Measurements from ENCODE around the gene AGAP1. TPM values are rescaled to one million over a fixed set of nuclear protein-coding genes. Genes with fewer than 3 reads are reported as not detected.

Gene AGAP1
- total RNA-seq, 1 experiment from 2014 or later: 25.8 TPM

DNA sequence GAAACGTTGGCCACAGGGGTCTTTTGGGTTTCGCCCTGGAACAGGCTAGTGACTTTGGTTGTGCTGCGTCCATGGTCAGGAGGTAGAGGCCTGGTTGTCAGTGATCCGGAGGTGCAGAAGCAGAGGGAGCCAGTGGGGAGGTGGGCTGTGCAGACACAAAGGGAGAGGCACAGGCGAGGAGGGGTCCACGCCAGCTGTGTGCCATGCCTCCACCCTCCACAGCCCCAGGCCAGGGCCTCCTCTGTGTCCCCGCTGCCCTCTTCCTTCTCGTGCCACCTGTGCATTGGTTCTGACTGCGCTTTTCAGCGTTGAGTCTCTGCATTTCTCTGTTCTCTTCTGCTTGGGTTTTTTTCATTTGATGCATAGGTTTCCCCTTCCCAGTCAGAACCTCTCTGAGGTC is 553.3 kb downstream of the AGAP1 start:
- Histone ChIP-seq H3K23me2 (ENCODE audit: insufficient read length, low read depth, low read length, poor library complexity, severe bottlenecking) (no peaks in the 10 kb centered on the region), H2BK20ac (ENCODE audit: low read depth, low read length, poor library complexity, severe bottlenecking) (no peak overlapping the region), H3K4ac (ENCODE audit: low read depth, low read length) (no peak overlapping the region), H3K18ac (ENCODE audit: insufficient read length, low read depth, low read length) (no peak overlapping the region), H3K9me3 (ENCODE audit: control insufficient read depth, low read depth, low read length) (no peaks in the 10 kb centered on the region), H4K5ac (ENCODE audit: insufficient read length, low read depth, low read length) (no peak overlapping the region), H3K4me2 (ENCODE audit: insufficient read depth, insufficient read length, low read length) (no peak overlapping the region), H4K91ac (ENCODE audit: insufficient read length, low read depth, low read length) (no peak overlapping the region), H3K27ac (ENCODE audit: insufficient read length, low read depth, low read length) (no peak overlapping the region), H3K14ac (ENCODE audit: insufficient read depth, low read length) (no peak overlapping the region), H4K20me1 (ENCODE audit: control insufficient read depth, insufficient read depth, insufficient read length) (no peaks in the 10 kb centered on the region), H3K56ac (ENCODE audit: insufficient read length, low read depth, low read length) (no peak overlapping the region), H3K79me1 (ENCODE audit: insufficient read depth, low read depth, low read length, poor library complexity, severe bottlenecking) (no peaks in the 10 kb centered on the region), H3T11ph (ENCODE audit: low read length) (no peak overlapping the region), H3K23ac (ENCODE audit: insufficient read length, low read depth, low read length) (no peak overlapping the region), H2AFZ (ENCODE audit: low read length) (no peak overlapping the region), H2AK5ac (ENCODE audit: insufficient read length, low read length) (no peak overlapping the region), H3K79me2 (ENCODE audit: insufficient read depth, low read length) (no peaks in the 10 kb centered on the region), H2BK120ac (ENCODE audit: low read depth, low read length, poor library complexity, severe bottlenecking) (no peak overlapping the region), H3K27me3 (ENCODE audit: insufficient read depth, low read length) (no peaks in the 10 kb centered on the region), H3K9ac (ENCODE audit: extremely low read depth, insufficient read length, low read length) (no peak overlapping the region), H2BK5ac (ENCODE audit: insufficient read length, low read length) (no peak overlapping the region), H2BK15ac (ENCODE audit: low read depth, low read length) (no peak overlapping the region), H3K4me1 (ENCODE audit: insufficient read depth, low read length) (no peaks in the 10 kb centered on the region; the same call in 1 of the 2 replicates), H2BK12ac (ENCODE audit: insufficient read length, low read depth, low read length) (no peak overlapping the region), H4K8ac (replicated peaks; ENCODE audit: insufficient read length, low read depth, low read length) (no peak overlapping the region)
- Mint-ChIP-seq H3K36me3 (ENCODE audit: insufficient read depth in 1 of 3, low read depth in 3 of 3) (peaks cover 3 to 13% (median 5%) of the 10 kb centered on the region in 3 experiments; a peak in 5 of 7 replicates), H3K9me3 (no peaks in the 10 kb centered on the region), H3K27ac (no peak overlapping the region; a peak in 2 of 7 replicates), H3K27me3 (ENCODE audit: low read depth) (peaks cover 12% of the 10 kb centered on the region), H3K4me3 (no peak overlapping the region), H3K4me1 (peaks cover 12 to 23% of the 10 kb centered on the region in 2 experiments)
- DNase-seq: no peak
- no peak for TF ChIP-seq CTCF (conservative IDR thresholded peaks at IDR 0.05)
- WGBS (ENCODE audit: extremely low coverage, insufficient read length, low lambda C conversion rate): no CpG with 5 or more reads among the region's 10 CpGs

All from H9 (cell line).